Mammary epithelial cell (primary cell): ENCODE results near the gene CCDC69.

Source experiments
- CTCF ChIP-seq, 2 donors: IDR thresholded peaks in 1 of 2; conservative IDR thresholded peaks in 1 of 2; 2 replicates each; pipeline ENCODE4 v1.5.1; 2011 to 2012; ENCODE audit warnings: inconsistent platforms in 2 of 2, low read length in 2 of 2, mild to moderate bottlenecking in 2 of 2, control low read depth in 1 of 2, low read depth in 1 of 2; ENCODE audit not compliant: insufficient read depth in 1 of 2; ENCODE audit errors: extremely low read depth in 1 of 2
- EZH2 ChIP-seq: IDR thresholded peaks from 2 replicates; pipeline ENCODE4 v1.6.1; 2012; ENCODE audit warnings: low read length, inconsistent platforms, borderline replicate concordance

- TF ChIP-seq CTCF (conservative IDR thresholded peaks at IDR 0.05 in 1 of 2, IDR thresholded peaks at IDR 0.05 in 1 of 2; ENCODE audit: extremely low read depth in 1 of 2, insufficient read depth in 1 of 2, low read depth in 1 of 2, low read length in 2 of 2), result no peak
- no peak for TF ChIP-seq EZH2
These were observed 11.5 kb downstream of the CCDC69 start for GRCh38 chr5:151212406-151212798.
